PC-9 (cell line): ENCODE measurements around the gene GALNT5.
"Not testable (repeated sequence)": the region's sequence is repeated elsewhere in the genome, so short reads cannot be mapped to it uniquely, and the experiment has no call there.

Experiments used
- CTCF ChIP-seq: fragments of 200-600 bp; sonication (generic); conservative IDR thresholded peaks from 2 replicates; pipeline ENCODE4 v1.6.1; 2017; ENCODE audit warnings: mixed run types, antibody characterized with exemption, mild to moderate bottlenecking, moderate library complexity
- EZH2 ChIP-seq: fragments of 200-600 bp; sonication (generic); IDR thresholded peaks from 2 replicates; pipeline ENCODE4 v1.8.0; 2017; ENCODE audit warnings: antibody characterized with exemption, low read depth

- not testable (repeated sequence) for TF ChIP-seq CTCF, EZH2
Observed at GRCh38 chr2:157224448-157224847, 33.1 kb upstream of the GALNT5 start.
